HuH-7.5 (cell line): ENCODE results near the gene SPATA31C1.
"Not testable (repeated sequence)": the region's sequence is repeated elsewhere in the genome, so short reads cannot be mapped to it uniquely, and the experiment has no call there.

Source experiments
- DNase-seq: peaks from one replicate; pipeline ENCODE4 v3.0.0; 2011; ENCODE audit warnings: low spot score

The SPATA31C1 gene

GRCh38 chr9:87938336-87938735, 20.6 kb downstream of the SPATA31C1 start:
- not testable (repeated sequence) for DNase-seq

GRCh38 chr9:87939096-87939495, 21.3 kb downstream of the SPATA31C1 start:
- not testable (repeated sequence) for DNase-seq

DNA sequence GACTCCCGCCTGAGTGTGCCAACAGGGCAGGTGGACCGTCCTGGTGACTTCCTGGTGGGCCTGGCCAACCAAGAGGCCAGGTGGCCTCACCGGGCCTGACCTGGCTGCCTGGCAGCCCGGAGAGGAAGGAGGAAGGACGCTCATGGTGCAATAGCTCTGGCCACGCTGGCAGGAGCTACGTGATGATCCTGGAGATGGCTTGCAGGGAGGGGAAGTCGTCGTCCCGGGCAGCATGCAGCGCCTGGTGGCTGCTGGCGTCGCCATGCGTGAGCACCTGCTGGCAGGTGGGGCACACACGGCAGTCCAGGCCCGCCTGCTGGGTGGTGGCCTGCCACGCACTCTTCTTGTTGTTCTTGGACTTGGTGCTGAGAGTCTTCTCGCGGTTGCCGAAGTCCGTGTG, 26.3 kb downstream of the SPATA31C1 start:
- no peak for DNase-seq

DNA sequence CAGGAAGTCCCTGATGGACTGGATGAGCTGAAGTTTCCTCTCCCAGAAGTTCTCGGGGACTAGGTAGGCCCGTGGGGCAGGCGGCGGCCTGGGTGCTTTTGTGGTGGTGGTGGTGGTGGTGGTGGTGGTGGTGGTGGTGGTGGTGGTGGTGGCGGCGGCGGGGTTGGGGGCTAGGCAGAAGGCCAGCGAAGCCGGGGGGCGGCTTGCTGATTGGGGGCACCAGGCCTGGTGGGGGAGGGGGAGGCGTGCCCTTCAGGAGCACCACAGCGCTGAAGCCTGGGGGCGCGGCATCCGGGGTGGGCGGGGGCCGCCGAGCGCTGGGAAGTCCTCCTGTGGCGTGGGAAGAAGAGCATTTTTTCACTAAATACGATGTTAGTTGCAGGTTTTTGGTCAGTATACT, 26.9 kb downstream of the SPATA31C1 start:
- DNase-seq: no peak

- no peak for DNase-seq
These were observed 32.5 kb downstream of the SPATA31C1 start for GRCh38 chr9:87950296-87950695.

DNA sequence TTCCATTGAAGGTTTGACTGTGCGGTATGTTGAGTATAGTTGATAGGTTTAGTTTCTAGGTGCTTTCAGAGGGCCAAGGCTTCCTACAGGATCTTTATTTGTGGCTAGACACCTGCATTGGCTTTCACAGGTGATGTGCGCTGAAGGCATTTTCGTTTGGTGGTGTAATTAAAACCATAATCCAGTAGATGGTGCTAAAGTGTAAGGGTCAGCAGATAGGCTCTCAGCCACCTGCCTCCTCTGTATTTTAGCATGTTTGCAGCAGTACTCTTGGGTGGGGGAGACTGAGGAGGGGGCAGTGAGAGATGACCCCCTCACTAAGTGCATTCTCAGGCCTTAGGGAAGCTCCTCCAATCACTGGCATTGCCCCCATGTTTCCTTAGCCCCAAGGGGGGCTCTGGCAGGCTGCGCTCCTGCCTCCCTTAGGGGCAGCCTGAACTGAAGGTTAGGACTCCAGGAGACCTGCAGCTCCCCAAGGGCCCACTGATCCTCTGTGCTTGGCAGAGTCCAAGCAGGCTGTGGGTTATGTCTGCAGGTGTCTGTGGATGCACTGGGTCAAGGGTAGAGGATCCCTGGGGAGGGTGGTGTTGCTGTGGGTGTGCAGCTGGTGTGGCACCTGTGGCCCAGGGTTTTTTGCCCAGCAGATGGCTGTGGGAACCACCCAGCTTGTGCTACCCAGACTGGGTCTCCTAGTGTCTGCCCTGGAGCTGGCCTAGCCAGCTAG, 33.2 kb downstream of the SPATA31C1 start:
- DNase-seq: peak; percentile 29

- DNase-seq: no peak
These were observed 36.5 kb downstream of the SPATA31C1 start for GRCh38 chr9:87954230-87954629.

DNA sequence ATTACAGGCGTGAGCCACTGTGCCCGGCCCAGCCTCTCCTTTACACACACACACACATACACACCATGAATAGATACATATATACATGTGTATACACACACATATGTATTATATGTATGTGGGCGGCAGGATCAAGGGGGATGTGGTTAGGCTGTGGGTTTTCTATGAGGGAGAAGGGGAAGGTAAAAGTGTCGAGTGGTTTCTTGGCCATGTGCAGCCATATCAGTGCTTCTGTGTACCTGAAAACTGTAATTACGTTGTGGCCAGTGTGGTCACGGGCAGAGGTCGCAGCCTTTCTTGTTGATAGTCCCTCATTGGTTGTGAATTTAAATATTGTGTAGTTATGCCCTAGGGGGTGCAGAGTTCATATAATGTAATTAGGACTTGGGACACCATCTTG, 40.1 kb downstream of the SPATA31C1 start:
- no peak for DNase-seq

DNA sequence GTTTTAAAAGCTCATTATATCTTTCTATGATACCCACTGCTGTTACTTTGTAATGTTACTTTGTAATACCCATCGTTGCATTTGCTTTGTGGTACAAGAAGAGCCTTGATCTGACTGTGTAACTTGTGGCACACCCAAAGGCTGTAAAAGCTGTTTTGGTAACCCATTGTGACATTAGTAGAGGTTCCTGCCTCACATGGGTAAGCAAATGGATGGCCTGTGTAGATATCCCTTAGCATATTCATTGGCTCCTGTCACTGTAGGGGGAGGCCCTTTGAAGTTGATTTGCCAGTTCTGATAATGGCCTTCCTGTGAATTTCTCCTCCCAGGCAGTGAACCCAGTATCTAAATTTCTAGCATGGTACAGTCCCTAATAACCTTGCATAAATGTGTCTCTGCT, 40.8 kb downstream of the SPATA31C1 start:
- no peak for DNase-seq

GRCh38 chr9:87959916-87960581, 42.3 kb downstream of the SPATA31C1 start:
- DNase-seq: no peak

DNA sequence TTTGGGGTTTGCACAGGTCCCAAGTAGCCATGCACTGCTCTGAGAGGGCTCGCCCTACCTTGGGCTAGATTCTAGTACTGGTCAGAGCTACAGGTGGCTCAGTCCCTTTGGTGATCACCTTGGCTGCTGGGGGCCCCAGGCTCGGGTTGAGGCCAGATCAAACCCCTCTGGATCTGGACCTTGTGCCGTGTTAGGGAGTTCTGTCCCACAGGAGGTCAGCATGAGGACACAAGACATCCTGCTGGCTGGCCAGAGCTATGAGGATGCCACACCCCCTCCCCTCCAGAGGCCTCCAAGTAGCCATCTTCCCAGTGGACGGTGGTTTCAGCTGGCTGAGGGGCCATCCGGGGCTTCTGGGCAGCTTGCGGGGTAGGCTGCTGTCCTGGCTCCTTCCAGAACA, 46.0 kb downstream of the SPATA31C1 start:
- no peak for DNase-seq

DNA sequence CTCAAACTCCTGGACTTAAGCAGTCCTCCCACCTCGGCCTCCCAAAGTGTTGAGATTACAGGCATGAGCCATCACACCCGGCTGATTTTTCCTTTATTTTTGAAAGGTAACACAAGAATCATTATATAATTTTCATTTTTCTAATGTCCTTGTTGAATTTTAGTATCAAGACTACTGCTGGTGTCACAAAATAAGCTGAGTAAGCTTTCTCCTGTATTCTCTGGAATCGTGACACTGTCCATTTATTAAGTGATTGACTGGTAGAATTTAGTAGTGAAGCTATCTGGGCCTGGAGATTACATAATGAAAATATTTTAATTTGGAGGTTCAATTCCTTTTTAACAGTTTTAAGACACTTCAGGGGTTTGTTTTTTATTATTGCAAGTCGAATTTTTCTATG, 47.1 kb downstream of the SPATA31C1 start:
- DNase-seq: no peak

GRCh38 chr9:87968155-87968554, 50.4 kb downstream of the SPATA31C1 start:
- DNase-seq: no peak

- DNase-seq: no peak
These were observed 52.8 kb downstream of the SPATA31C1 start for GRCh38 chr9:87970602-87971001.

DNA sequence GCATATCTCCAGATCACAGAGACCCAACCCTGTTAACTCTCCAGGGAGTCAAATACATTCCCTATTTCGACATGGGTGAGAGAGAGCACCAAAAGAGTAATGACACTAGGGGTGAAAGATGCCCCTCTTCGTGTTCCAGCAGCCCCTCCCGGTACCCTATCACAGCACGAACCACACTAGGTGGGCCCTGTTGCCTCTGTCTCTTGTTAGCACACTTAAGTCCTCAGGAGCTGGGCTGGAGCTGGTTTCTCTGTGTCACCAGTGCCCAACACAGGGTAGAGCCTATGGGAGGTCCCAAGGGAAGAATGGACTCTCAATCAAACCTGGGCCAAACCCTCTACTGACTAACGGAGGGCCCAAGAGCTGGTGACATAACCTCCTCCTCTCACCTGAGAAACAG, 55.4 kb downstream of the SPATA31C1 start:
- no peak for DNase-seq
